Measurements from ENCODE around the gene MYOM1. TPM values are rescaled to one million over a fixed set of nuclear protein-coding genes. Genes with fewer than 3 reads are reported as not detected.

Gene MYOM1
- total RNA-seq, 1 experiment from 2014 or later, result 0.41 TPM

- Mint-ChIP-seq H3K9me3 (ENCODE audit: unreplicated experiment) (no peaks in the 10 kb centered on the region), H3K36me3 (ENCODE audit: insufficient read depth, unreplicated experiment) (no peaks in the 10 kb centered on the region), H3K27me3 (ENCODE audit: insufficient read depth, unreplicated experiment) (no peaks in the 10 kb centered on the region), H3K27ac (ENCODE audit: unreplicated experiment) (no peak overlapping the region), H3K4me1 (ENCODE audit: low read depth, unreplicated experiment) (peaks cover 6% of the 10 kb centered on the region), H3K4me3 (ENCODE audit: unreplicated experiment) (no peak overlapping the region)
- BruUV-seq (replicated peaks), result no TSS peak
- Histone ChIP-seq H3K4me3 (ENCODE audit: low read depth, low read length) (no peak overlapping the region), H3K4me1 (peaks cover 4% of the 10 kb centered on the region; the same call in 1 of the 2 replicates), H3K27me3 (replicated peaks; ENCODE audit: control insufficient read depth, insufficient read depth, low read length) (no peaks in the 10 kb centered on the region), H3K9me3 (no peaks in the 10 kb centered on the region), H3K36me3 (ENCODE audit: control insufficient read depth, insufficient read depth, low read length) (no peaks in the 10 kb centered on the region)
- ChIA-PET CTCF (interaction anchor here (0.7 kb wide), 1 partner anchor 34 kb away, joined by 6 read pairs; no protein-coding TSS in a partner anchor), POLR2A (interaction anchor here (0.7 kb wide), 1 partner anchor 9 kb away, joined by 3 read pairs; no protein-coding TSS in a partner anchor)
- intact Hi-C loops (cut with micrococcal nuclease; ENCODE audit: unreplicated experiment), result no loop called here
- TF ChIP-seq CTCF (IDR thresholded peaks at IDR 0.05; ENCODE audit: insufficient read depth in 1 of 2, low read depth in 1 of 2, low read length in 1 of 2, severe bottlenecking in 1 of 2, unreplicated experiment in 1 of 2), result no peak
- no peak for DNase-seq
Observed at GRCh38 chr18:3097082-3097481, 122.7 kb downstream of the MYOM1 start.

GRCh38 chr18:3095921-3096320 is 123.8 kb downstream of the MYOM1 start:
- DNase-seq, result no peak
- POLR2A ChIA-PET, result no interaction called here

GRCh38 chr18:3094338-3094684 is 125.5 kb downstream of the MYOM1 start:
- no peaks in the 10 kb centered on the region for H3K27me3 Mint-ChIP-seq (ENCODE audit: insufficient read depth, unreplicated experiment)
- H3K4me3 ChIP-seq (ENCODE audit: low read depth, low read length), result no peak overlapping the region
- H3K9me3 Mint-ChIP-seq (ENCODE audit: unreplicated experiment), result no peaks in the 10 kb centered on the region
- no peak for TF ChIP-seq CTCF (IDR thresholded peaks at IDR 0.05; ENCODE audit: insufficient read depth in 1 of 2, low read depth in 1 of 2, low read length in 1 of 2, severe bottlenecking in 1 of 2, unreplicated experiment in 1 of 2)
- no peaks in the 10 kb centered on the region for H3K36me3 Mint-ChIP-seq (ENCODE audit: insufficient read depth, unreplicated experiment)
- CTCF ChIA-PET, result interaction anchor here (0.6 kb wide), 1 partner anchor 111 kb away, joined by 3 read pairs; no protein-coding TSS in a partner anchor
- no peaks in the 10 kb centered on the region for H3K36me3 ChIP-seq (ENCODE audit: control insufficient read depth, insufficient read depth, low read length)
- H3K27ac Mint-ChIP-seq (ENCODE audit: unreplicated experiment), result no peak overlapping the region
- no peak overlapping the region for H3K4me3 Mint-ChIP-seq (ENCODE audit: unreplicated experiment)
- intact Hi-C loops (cut with micrococcal nuclease; ENCODE audit: unreplicated experiment), result no loop called here
- BruUV-seq (replicated peaks), result no TSS peak
- POLR2A ChIA-PET, result no interaction called here
- H3K4me1 ChIP-seq, result peaks cover under 1% of the 10 kb centered on the region; the same call in 1 of the 2 replicates
- no peaks in the 10 kb centered on the region for H3K4me1 Mint-ChIP-seq (ENCODE audit: low read depth, unreplicated experiment)
- no peak for DNase-seq
- H3K27me3 ChIP-seq (replicated peaks; ENCODE audit: control insufficient read depth, insufficient read depth, low read length), result no peaks in the 10 kb centered on the region
- H3K9me3 ChIP-seq, result no peaks in the 10 kb centered on the region

More at GRCh38 chr18:3095921-3096320, 123.8 kb downstream of the MYOM1 start:
- Mint-ChIP-seq H3K36me3 (ENCODE audit: insufficient read depth, unreplicated experiment) (no peaks in the 10 kb centered on the region), H3K9me3 (ENCODE audit: unreplicated experiment) (no peaks in the 10 kb centered on the region), H3K27me3 (ENCODE audit: insufficient read depth, unreplicated experiment) (no peaks in the 10 kb centered on the region), H3K4me1 (ENCODE audit: low read depth, unreplicated experiment) (peaks cover 5% of the 10 kb centered on the region), H3K27ac (ENCODE audit: unreplicated experiment) (no peak overlapping the region), H3K4me3 (ENCODE audit: unreplicated experiment) (no peak overlapping the region)
- H3K36me3 ChIP-seq (ENCODE audit: control insufficient read depth, insufficient read depth, low read length), result no peaks in the 10 kb centered on the region
- no peaks in the 10 kb centered on the region for H3K9me3 ChIP-seq
- no peak for TF ChIP-seq CTCF (IDR thresholded peaks at IDR 0.05; ENCODE audit: insufficient read depth in 1 of 2, low read depth in 1 of 2, low read length in 1 of 2, severe bottlenecking in 1 of 2, unreplicated experiment in 1 of 2)
- no peak overlapping the region for H3K4me3 ChIP-seq (ENCODE audit: low read depth, low read length)
- H3K4me1 ChIP-seq, result peaks cover 4% of the 10 kb centered on the region; the same call in 1 of the 2 replicates
- no peaks in the 10 kb centered on the region for H3K27me3 ChIP-seq (replicated peaks; ENCODE audit: control insufficient read depth, insufficient read depth, low read length)
- CTCF ChIA-PET, result interaction anchor here (0.8 kb wide), 1 partner anchor 21 kb away, joined by 3 read pairs; no protein-coding TSS in a partner anchor
- no TSS peak for BruUV-seq (replicated peaks)
- intact Hi-C loops (cut with micrococcal nuclease; ENCODE audit: unreplicated experiment), result no loop called here

Data from Caco-2 (cell line).